ENCODE results near the gene SLFNL1.

Gene SLFNL1

DNA sequence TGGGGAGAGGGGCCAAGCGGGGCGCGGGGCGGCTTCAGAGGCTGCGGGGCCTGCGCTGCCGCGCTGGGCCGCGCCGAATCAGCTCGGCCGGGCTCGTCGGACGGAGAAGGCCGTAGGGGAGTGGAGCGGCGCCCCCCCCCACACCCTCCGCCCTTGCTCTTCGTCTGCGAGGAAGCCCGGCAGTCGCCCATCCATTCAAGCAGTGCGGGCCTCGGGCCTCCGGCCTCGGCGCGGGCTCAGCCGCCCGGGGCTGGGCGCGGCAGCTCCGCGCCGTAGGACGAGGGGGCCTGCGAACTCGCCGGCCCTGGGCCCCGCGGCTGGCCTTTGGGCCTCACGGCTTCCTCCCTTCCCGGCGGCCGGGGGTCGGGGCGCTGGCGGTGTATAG lies 41.5 kb downstream of the SLFNL1 start:
- TF ChIP-seq, protein P1, sequence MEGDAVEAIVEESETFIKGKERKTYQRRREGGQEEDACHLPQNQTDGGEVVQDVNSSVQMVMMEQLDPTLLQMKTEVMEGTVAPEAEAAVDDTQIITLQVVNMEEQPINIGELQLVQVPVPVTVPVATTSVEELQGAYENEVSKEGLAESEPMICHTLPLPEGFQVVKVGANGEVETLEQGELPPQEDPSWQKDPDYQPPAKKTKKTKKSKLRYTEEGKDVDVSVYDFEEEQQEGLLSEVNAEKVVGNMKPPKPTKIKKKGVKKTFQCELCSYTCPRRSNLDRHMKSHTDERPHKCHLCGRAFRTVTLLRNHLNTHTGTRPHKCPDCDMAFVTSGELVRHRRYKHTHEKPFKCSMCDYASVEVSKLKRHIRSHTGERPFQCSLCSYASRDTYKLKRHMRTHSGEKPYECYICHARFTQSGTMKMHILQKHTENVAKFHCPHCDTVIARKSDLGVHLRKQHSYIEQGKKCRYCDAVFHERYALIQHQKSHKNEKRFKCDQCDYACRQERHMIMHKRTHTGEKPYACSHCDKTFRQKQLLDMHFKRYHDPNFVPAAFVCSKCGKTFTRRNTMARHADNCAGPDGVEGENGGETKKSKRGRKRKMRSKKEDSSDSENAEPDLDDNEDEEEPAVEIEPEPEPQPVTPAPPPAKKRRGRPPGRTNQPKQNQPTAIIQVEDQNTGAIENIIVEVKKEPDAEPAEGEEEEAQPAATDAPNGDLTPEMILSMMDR (IDR thresholded peaks at IDR 0.05; ENCODE audit: insufficient read depth, low read depth, low read length, missing control alignments): no peak
- no peak for DNase-seq (ENCODE audit: low read depth)
- H3K4me3 ChIP-seq (ENCODE audit: low read depth, low read length): peak overlapping the region; percentile 82

DNA sequence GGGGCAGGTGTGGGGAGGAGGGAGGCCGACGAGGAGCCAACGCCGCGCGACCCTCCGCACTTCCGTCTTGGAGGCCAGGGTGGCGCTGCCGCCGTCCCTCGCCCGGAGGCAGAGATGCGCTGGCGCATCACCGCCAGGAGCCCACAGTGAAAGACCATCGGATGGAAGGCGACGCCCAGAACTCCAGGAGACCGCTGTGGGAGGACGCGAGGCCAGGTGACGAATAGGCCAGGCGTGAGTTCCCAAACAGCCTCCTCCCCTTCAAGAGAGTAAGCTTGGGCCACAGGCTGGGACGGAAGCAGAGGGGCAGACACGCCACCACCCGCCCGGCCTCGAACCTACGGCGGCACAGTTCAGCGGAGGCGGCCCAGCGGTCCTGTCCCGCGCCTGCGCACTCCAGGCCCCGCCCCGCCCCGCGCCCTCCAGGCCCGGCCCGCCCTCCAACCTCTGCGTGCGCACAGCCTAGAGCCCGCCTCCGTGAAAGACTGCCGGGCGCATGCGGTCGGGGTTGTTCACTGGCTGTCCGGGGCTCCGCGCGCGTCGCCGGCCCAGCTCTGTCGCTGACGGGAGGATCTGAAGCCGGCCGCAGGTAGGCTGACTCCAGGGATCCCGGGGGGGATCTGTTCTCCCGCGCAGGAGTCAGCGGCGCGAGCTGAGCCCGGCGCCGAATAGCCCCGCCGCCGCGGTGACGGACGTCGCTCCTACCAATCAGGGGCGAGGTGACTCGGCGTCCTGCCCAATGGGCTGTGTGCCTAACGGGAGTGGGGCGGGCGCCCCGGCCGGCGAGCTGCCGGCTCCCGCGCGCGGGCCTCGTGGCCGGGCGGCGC lies 42.1 kb downstream of the SLFNL1 start, which contains the start of gene CTPS1:
CTPS1 (plus strand) TSS at position 456 of the 827 bp plus-strand sequence. CDS start 3,595 bp downstream, outside the sequence.
- H3K4me3 ChIP-seq (ENCODE audit: low read depth, low read length): peak within 1 kb of the TSS; percentile 82
- peak; percentile 97 for DNase-seq (ENCODE audit: low read depth)
- TF ChIP-seq, protein P1 (IDR thresholded peaks at IDR 0.05; ENCODE audit: insufficient read depth, low read depth, low read length, missing control alignments): peak; percentile 36

DNA sequence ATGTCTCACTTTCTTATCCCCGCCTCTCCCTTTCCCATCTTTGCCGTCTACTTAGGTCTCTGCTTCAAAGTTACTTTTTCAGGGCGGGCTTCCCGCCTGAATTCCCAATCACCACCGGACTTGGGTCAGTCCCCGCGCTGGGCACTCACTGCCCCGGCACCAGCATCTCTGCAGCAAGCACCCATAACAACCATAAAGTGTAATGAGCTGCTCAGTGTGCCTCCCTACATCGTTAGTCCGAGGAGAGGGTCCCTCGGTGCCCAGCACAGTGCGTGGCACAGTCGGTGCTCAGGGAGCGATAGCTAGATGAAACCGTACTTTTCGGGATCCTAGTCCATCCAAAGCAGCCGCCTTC lies 42.7 kb downstream of the SLFNL1 start:
- TF ChIP-seq, protein P1 (IDR thresholded peaks at IDR 0.05; ENCODE audit: insufficient read depth, low read depth, low read length, missing control alignments): no peak
- H3K4me3 ChIP-seq (ENCODE audit: low read depth, low read length): peak overlapping the region; percentile 82
- no peak for DNase-seq (ENCODE audit: low read depth)

DNA sequence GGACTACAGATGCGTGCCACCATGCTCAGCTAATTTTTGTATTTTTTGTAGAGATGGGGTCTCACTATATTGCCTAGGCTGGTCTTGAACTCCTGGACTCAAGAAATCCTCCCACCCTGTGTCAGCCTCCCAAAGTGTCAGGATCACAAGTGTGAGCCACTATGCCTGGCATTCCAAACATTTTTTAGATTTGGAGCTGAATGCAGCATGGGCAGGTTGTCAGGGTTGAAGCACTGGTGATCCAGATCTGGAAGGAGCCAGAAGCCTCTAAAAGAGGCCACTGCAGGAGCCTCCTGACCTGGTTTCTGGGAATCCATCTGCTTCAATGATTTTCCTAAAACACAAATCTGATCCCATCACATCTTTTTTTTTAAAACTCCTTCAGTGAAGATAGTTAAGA lies 43.8 kb downstream of the SLFNL1 start:
- no peak overlapping the region for H3K4me3 ChIP-seq (ENCODE audit: low read depth, low read length)
- TF ChIP-seq, protein P1 (IDR thresholded peaks at IDR 0.05; ENCODE audit: insufficient read depth, low read depth, low read length, missing control alignments): no peak
- DNase-seq (ENCODE audit: low read depth): no peak

DNA sequence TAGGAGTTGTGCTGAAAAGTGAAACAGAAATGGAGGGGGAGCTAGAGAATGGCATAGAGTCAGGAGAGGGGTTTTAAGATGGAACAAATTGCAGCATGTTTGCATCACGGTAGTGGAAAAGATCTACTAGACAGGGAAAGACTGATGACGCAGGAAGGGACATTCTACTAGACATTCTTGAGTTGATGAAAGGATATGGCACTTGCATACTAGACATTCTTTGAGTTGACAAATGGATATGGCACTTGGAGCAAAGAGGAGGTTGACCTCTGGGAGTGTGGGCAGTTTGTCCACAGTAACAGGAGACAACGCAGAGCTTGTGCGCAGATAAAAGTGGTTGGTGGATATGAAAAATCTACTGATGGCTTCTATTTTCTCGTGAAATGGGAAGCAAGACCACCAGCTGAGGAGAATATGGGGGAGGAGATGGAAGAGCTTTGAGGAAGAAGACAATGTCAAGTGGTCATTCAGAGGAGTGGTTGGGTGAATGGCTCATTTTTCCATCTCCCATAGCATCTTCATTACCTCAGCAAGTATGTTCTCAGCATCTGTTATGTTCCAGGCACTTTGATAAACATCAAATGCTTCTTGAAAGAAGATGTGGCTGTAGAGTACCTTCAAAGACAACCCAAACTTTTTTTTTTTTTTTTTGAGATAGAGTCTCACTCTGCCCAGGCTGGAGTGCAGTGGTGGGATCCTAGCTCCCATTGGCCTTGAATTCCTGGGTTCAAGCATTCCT lies 44.4 kb downstream of the SLFNL1 start:
- DNase-seq (ENCODE audit: low read depth): no peak
- TF ChIP-seq, protein P1 (IDR thresholded peaks at IDR 0.05; ENCODE audit: insufficient read depth, low read depth, low read length, missing control alignments): no peak
- H3K4me3 ChIP-seq (ENCODE audit: low read depth, low read length): no peak overlapping the region

DNA sequence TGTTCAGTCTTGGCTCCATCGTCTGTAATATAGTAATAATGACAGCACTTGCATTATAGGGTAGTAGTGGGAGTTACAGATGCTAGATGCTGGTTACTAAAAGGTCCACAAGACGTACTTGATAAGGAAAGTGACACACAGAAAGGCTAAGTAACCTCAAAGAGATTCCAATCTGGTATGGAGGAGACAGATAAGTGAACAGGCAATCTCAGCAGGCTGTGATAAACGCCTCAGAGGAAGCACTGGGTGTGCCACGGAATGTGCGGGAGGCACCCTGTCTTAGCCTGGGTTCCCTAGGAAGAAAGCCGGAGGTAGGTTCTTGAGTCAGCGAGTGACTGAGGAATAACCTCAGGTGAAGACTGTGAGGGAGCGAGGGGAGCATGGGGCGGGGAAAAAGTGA lies 46.6 kb downstream of the SLFNL1 start:
- TF ChIP-seq, protein P1 (IDR thresholded peaks at IDR 0.05; ENCODE audit: insufficient read depth, low read depth, low read length, missing control alignments): no peak

More for the DNA sequence above, 46.6 kb downstream of the SLFNL1 start:
- no peak for DNase-seq (ENCODE audit: low read depth)
- H3K4me3 ChIP-seq (ENCODE audit: low read depth, low read length): no peak overlapping the region

Measured in GM12865 (cell line).